ENCODE measurements around the gene TENT4B.

TENT4B gene

GRCh38 chr16:50269769-50270509, 116.8 kb downstream of the TENT4B start:
- POLR2A ChIA-PET, result no interaction called here
- no peak for DNase-seq (ENCODE audit: extremely low spot score)
- TF ChIP-seq, protein P1, sequence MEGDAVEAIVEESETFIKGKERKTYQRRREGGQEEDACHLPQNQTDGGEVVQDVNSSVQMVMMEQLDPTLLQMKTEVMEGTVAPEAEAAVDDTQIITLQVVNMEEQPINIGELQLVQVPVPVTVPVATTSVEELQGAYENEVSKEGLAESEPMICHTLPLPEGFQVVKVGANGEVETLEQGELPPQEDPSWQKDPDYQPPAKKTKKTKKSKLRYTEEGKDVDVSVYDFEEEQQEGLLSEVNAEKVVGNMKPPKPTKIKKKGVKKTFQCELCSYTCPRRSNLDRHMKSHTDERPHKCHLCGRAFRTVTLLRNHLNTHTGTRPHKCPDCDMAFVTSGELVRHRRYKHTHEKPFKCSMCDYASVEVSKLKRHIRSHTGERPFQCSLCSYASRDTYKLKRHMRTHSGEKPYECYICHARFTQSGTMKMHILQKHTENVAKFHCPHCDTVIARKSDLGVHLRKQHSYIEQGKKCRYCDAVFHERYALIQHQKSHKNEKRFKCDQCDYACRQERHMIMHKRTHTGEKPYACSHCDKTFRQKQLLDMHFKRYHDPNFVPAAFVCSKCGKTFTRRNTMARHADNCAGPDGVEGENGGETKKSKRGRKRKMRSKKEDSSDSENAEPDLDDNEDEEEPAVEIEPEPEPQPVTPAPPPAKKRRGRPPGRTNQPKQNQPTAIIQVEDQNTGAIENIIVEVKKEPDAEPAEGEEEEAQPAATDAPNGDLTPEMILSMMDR (IDR thresholded peaks at IDR 0.05; ENCODE audit: control extremely low read depth, extremely low read depth, low read depth, missing control alignments), result no peak
- CTCF ChIA-PET, result interaction anchor here (0.7 to 1.3 kb wide), 3 partner anchors 15 to 537 kb away, joined by 3 to 4 read pairs (median 3); partner anchors contain the start of gene CNEP1R1

GRCh38 chr16:50270510-50271147, 117.5 kb downstream of the TENT4B start:
- TF ChIP-seq, protein P1 (IDR thresholded peaks at IDR 0.05; ENCODE audit: control extremely low read depth, extremely low read depth, low read depth, missing control alignments), result no peak
- ChIA-PET CTCF (interaction anchor here (1.3 kb wide), 1 partner anchor 16 kb away, joined by 3 read pairs; no protein-coding TSS in a partner anchor), POLR2A (no interaction called here)
- DNase-seq (ENCODE audit: extremely low spot score), result no peak

- CTCF ChIA-PET, result interaction anchor here (1.3 to 4.8 kb wide), 2 partner anchors 17 to 247 kb away, joined by 3 to 26 read pairs; partner anchors contain the start of gene CNEP1R1
Measured at GRCh38 chr16:50271148-50272041, 118.3 kb downstream of the TENT4B start.

DNA sequence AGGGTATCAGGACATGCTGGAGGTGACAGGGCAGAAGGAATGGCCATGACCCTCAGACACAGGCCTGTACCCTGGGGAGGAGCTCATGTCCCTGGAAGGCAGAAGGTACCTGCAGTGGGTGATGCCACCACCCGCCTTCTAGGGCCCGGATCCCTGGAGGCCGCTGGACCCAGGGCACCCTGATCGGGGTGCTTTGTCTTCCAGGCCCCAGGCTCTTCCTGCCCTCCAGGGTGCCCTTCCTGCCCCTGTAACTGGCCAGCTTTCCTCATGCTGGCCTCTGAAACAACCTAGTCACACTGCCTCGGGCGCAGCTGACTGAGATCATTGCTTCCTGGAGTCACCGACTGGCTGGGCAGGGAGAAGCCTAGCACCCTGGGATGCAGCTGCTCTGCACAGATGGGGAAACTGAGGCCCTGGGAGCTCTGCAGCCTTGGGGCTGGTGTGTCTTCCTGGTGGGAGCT, 119.0 kb downstream of the TENT4B start:
- ChIA-PET CTCF (interaction anchor here (1.0 to 4.8 kb wide), 6 partner anchors 10 to 535 kb away, joined by 3 to 26 read pairs (median 12); partner anchors contain the start of gene CNEP1R1), POLR2A (no interaction called here)
- TF ChIP-seq, protein P1 (IDR thresholded peaks at IDR 0.05; ENCODE audit: control extremely low read depth, extremely low read depth, low read depth, missing control alignments), result no peak
- DNase-seq (ENCODE audit: extremely low spot score), result no peak

More at GRCh38 chr16:50271148-50272041, 118.3 kb downstream of the TENT4B start:
- POLR2A ChIA-PET, result no interaction called here
- TF ChIP-seq, protein P1 (IDR thresholded peaks at IDR 0.05; ENCODE audit: control extremely low read depth, extremely low read depth, low read depth, missing control alignments), result no peak
- DNase-seq (ENCODE audit: extremely low spot score), result no peak

GRCh38 chr16:50272687-50273381, 119.7 kb downstream of the TENT4B start:
- ChIA-PET CTCF (interaction anchor here (1.0 to 4.8 kb wide), 11 partner anchors 10 to 534 kb away, joined by 3 to 26 read pairs (median 12); partner anchors contain the start of genes CNEP1R1 and HEATR3), POLR2A (no interaction called here)
- TF ChIP-seq, protein P1 (IDR thresholded peaks at IDR 0.05; ENCODE audit: control extremely low read depth, extremely low read depth, low read depth, missing control alignments), result no peak
- no peak for DNase-seq (ENCODE audit: extremely low spot score)

All from GM10248 (cell line).